Measurements from ENCODE around the gene SDK2. TPM values are rescaled to one million over a fixed set of nuclear protein-coding genes. Genes with fewer than 3 reads are reported as not detected.

The SDK2 gene
- total and polyA plus RNA-seq, 9 donors = 0.40 to 5.4 (median 0.96) TPM

DNA sequence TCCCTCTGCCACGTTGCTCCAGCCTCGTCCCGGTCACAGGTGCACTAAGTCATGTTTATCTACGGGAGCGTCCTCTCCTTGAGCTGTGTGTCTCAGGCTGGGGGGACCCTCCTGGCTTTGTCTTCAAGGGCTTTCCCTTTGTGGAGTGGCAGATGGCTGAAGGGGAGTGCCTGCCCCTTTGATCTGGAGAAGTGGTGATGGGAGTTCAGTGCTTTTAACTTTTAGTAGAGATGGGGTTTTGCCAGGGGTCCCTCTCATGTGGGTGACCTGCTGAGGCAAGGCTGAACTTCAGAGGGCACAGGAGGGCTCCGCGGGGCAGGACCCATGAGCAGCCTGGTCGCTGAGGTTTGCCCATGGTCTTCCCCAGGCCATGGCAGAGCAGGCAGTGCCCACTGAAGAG, 259.3 kb downstream of the SDK2 start:
- no peaks in the 10 kb centered on the region for H3K27me3 ChIP-seq
- WGBS, 3 donors = 61 to 85% (median 78%) methylated on average over 8 of the region's 8 CpGs

DNA sequence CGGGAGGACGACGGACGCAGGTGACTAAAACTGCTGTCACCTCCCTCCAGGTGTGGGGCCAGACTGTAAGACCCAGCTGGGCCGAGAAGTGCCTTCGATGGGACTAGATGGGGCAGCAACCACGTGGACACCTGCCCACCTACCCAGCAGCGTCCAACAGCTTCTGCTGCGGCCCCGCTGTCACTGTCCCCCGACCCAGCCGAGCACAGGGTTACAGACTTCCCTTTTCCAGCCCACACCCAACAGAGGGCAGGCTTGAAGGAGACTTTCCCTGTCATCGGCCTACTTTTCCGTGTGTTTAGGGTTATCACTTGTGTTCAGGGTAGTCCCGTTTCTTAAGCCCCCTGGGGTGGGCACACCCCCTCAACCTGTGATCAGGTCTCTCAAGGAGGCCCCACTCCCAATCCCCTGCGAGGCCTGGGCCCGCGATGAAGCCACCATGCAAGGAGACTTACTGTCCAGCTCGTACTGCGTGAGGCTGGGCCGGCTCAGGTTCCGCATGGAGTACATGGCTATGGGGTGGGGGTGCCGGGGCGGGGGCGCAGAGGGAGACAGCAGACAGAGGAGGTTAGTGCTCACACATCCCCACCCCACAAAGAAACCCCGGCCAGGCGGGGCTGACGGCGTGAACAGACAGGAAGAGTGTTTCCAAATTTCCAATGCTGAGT, 263.7 kb downstream of the SDK2 start:
- no peak for DNase-seq
- no peak overlapping the region for H3K4me3 ChIP-seq
- H3K27ac ChIP-seq = no peak overlapping the region
- no peak for TF ChIP-seq CTCF (IDR thresholded peaks at IDR 0.05)
- TF ChIP-seq EP300 (IDR thresholded peaks at IDR 0.05) = no peak
- TF ChIP-seq POLR2A (IDR thresholded peaks at IDR 0.05) = no peak
- 86 to 93% (median 92%) methylated on average over 29 of the region's 29 CpGs for WGBS, 3 donors
- intact Hi-C loops (cut with DNase I) = no loop called here
- H3K27me3 ChIP-seq = no peaks in the 10 kb centered on the region
- H3K36me3 ChIP-seq = no peaks in the 10 kb centered on the region
- H3K4me1 ChIP-seq (ENCODE audit: insufficient read depth) = no peaks in the 10 kb centered on the region
- no peaks in the 10 kb centered on the region for H3K9me3 ChIP-seq

More for the DNA sequence above, 259.3 kb downstream of the SDK2 start:
- H3K4me1 ChIP-seq (ENCODE audit: insufficient read depth) = no peaks in the 10 kb centered on the region
- no peaks in the 10 kb centered on the region for H3K36me3 ChIP-seq
- H3K9me3 ChIP-seq = no peaks in the 10 kb centered on the region
- intact Hi-C loops (cut with DNase I) = no loop called here
- no peak for TF ChIP-seq POLR2A (IDR thresholded peaks at IDR 0.05)
- TF ChIP-seq CTCF (IDR thresholded peaks at IDR 0.05) = no peak
- no peak for TF ChIP-seq EP300 (IDR thresholded peaks at IDR 0.05)
- no peak overlapping the region for H3K4me3 ChIP-seq
- no peak overlapping the region for H3K27ac ChIP-seq
- no peak for DNase-seq

DNA sequence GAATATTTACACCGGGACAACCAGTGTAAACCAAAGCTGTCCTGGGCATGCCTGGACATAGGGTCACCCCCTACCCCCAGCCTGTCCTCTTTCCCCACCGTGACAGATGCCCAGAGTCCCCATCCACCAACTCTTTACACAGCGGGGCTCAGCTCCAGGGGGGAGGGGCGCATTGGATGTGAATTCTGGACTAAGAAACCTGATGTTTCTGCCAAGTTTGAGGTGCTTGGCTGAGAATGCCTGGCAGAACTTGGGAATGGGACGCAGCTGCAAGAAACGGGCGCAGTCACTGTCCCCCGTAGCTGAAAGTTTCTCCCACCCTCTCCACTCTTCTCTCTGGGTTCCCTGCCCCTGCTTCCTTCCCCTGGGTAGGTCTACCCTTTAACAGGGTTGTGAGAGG, 264.4 kb downstream of the SDK2 start:
- 64 to 72% (median 71%) methylated on average over 8 of the region's 8 CpGs for WGBS, 3 donors

DNA sequence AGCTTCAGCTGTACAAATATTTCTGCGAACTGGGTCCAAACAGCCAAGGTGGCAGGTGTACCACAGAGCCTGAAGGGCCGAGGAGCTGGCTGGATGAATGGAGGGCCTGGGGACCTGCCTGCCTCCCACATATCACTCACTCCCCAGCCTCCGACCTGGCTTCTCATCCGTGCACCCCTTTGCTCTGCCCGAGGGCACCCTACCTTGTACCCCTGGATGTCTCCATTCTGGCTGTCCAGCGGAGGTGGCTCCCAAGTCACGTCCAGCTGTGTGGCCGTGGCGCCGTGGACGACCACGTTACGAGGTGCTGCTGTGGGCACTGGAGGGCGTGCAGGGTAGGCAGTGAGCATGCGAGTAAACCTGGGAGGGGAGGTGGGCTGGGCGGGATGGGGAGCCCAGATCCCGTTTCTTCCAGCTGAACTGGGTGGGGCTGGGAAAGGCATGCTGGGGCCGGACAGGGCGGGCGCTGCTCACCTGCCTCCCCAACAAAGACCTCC, 265.2 kb downstream of the SDK2 start:
- Histone ChIP-seq H3K27ac (no peak overlapping the region), H3K27me3 (no peaks in the 10 kb centered on the region), H3K9me3 (no peaks in the 10 kb centered on the region), H3K4me1 (ENCODE audit: insufficient read depth) (no peaks in the 10 kb centered on the region), H3K36me3 (no peaks in the 10 kb centered on the region), H3K4me3 (no peak overlapping the region)
- WGBS, 3 donors = 93 to 94% (median 94%) methylated on average over 20 of the region's 20 CpGs
- DNase-seq = no peak
- intact Hi-C loops (cut with DNase I) = loop anchor here in 1 of 4 donors (10.0 kb wide), 1 partner anchor 654 kb away; no protein-coding TSS in a partner anchor
- TF ChIP-seq POLR2A (IDR thresholded peaks at IDR 0.05) (no peak), EP300 (IDR thresholded peaks at IDR 0.05) (no peak), CTCF (IDR thresholded peaks at IDR 0.05) (no peak)

More for the DNA sequence above, 264.4 kb downstream of the SDK2 start:
- Histone ChIP-seq H3K36me3 (no peaks in the 10 kb centered on the region), H3K27ac (no peak overlapping the region), H3K9me3 (no peaks in the 10 kb centered on the region), H3K27me3 (no peaks in the 10 kb centered on the region), H3K4me3 (no peak overlapping the region), H3K4me1 (ENCODE audit: insufficient read depth) (no peaks in the 10 kb centered on the region)
- intact Hi-C loops (cut with DNase I) = loop anchor here in 1 of 4 donors (10.0 kb wide), 1 partner anchor 655 kb away; no protein-coding TSS in a partner anchor
- TF ChIP-seq POLR2A (IDR thresholded peaks at IDR 0.05) (no peak), EP300 (IDR thresholded peaks at IDR 0.05) (no peak), CTCF (IDR thresholded peaks at IDR 0.05) (no peak)
- no peak for DNase-seq

Measured in ovary (tissue), 9 donors.